Measurements from ENCODE around the gene FAM117B. TPM values are rescaled to one million over a fixed set of nuclear protein-coding genes. Genes with fewer than 3 reads are reported as not detected.
"Not testable (repeated sequence)": the region's sequence is repeated elsewhere in the genome, so short reads cannot be mapped to it uniquely, and the experiment has no call there.

FAM117B gene
- polyA plus RNA-seq, 1 experiment: 2.2 TPM

DNA sequence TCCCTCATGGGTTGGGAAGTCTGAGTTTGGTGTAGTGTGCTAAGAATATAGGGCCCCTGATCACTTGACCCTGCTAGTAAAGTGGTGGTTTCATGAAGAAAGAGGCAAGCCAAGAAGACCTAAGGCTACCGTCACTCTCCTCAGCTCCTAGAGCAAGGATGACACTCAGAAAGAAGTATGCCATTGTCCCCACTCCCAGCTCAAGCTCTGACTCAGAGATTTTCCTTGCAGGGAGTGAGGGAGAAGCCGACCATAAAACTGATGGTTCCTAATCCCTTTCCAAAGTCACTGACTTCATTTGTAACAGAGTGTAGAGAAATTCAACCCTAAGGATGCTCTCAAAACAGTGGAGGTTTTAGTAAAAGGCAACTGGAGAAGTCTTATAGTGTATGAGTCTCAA, 155.9 kb downstream of the FAM117B start:
- no peak for DNase-seq (ENCODE audit: low read depth, low spot score)
- Histone ChIP-seq H3K27ac (ENCODE audit: low read depth, low read length) (no peak overlapping the region), H3K27me3 (ENCODE audit: control insufficient read depth, insufficient read depth, low read length) (no peaks in the 10 kb centered on the region), H3K9me3 (ENCODE audit: control insufficient read depth, insufficient read depth, low read length) (no peaks in the 10 kb centered on the region), H3K4me3 (ENCODE audit: low read depth, low read length) (no peak overlapping the region)
- TF ChIP-seq, protein P1, sequence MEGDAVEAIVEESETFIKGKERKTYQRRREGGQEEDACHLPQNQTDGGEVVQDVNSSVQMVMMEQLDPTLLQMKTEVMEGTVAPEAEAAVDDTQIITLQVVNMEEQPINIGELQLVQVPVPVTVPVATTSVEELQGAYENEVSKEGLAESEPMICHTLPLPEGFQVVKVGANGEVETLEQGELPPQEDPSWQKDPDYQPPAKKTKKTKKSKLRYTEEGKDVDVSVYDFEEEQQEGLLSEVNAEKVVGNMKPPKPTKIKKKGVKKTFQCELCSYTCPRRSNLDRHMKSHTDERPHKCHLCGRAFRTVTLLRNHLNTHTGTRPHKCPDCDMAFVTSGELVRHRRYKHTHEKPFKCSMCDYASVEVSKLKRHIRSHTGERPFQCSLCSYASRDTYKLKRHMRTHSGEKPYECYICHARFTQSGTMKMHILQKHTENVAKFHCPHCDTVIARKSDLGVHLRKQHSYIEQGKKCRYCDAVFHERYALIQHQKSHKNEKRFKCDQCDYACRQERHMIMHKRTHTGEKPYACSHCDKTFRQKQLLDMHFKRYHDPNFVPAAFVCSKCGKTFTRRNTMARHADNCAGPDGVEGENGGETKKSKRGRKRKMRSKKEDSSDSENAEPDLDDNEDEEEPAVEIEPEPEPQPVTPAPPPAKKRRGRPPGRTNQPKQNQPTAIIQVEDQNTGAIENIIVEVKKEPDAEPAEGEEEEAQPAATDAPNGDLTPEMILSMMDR (IDR thresholded peaks at IDR 0.05; ENCODE audit: low read depth, low read length): no peak
- ChIA-PET POLR2A (no interaction called here), CTCF (no interaction called here)

DNA sequence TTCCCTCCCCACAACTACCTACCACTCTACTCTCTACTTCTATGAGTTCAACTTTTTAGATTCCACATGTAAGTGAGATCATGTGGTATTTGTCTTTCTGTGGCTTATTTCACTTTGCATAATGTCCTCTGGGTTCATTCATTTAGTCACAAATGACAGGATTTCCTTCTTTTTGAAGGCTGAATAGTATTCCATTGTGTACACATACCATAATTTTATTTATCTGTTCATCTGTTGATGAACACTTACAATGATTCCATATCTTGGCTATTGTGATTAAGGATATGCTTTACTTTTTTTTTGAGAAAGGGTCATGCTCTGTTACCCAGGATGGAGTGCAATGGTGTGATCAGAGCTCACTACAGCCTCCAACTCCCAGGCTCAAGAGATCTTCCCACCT, 163.2 kb downstream of the FAM117B start:
- ChIA-PET POLR2A (no interaction called here), CTCF (no interaction called here)
- no peak for DNase-seq (ENCODE audit: low read depth, low spot score)
- TF ChIP-seq, protein P1 (IDR thresholded peaks at IDR 0.05; ENCODE audit: low read depth, low read length): no peak
- Histone ChIP-seq H3K27ac (ENCODE audit: low read depth, low read length) (no peak overlapping the region), H3K9me3 (ENCODE audit: control insufficient read depth, insufficient read depth, low read length) (no peaks in the 10 kb centered on the region), H3K4me3 (ENCODE audit: low read depth, low read length) (no peak overlapping the region), H3K27me3 (ENCODE audit: control insufficient read depth, insufficient read depth, low read length) (no peaks in the 10 kb centered on the region)

GRCh38 chr2:202805911-202806310, 171.1 kb downstream of the FAM117B start:
- CTCF ChIA-PET; POLR2A ChIA-PET; DNase-seq (ENCODE audit: low read depth, low spot score); H3K4me3 ChIP-seq (ENCODE audit: low read depth, low read length); H3K27me3 ChIP-seq (ENCODE audit: control insufficient read depth, insufficient read depth, low read length); H3K27ac ChIP-seq (ENCODE audit: low read depth, low read length); H3K9me3 ChIP-seq (ENCODE audit: control insufficient read depth, insufficient read depth, low read length): not testable (repeated sequence)

DNA sequence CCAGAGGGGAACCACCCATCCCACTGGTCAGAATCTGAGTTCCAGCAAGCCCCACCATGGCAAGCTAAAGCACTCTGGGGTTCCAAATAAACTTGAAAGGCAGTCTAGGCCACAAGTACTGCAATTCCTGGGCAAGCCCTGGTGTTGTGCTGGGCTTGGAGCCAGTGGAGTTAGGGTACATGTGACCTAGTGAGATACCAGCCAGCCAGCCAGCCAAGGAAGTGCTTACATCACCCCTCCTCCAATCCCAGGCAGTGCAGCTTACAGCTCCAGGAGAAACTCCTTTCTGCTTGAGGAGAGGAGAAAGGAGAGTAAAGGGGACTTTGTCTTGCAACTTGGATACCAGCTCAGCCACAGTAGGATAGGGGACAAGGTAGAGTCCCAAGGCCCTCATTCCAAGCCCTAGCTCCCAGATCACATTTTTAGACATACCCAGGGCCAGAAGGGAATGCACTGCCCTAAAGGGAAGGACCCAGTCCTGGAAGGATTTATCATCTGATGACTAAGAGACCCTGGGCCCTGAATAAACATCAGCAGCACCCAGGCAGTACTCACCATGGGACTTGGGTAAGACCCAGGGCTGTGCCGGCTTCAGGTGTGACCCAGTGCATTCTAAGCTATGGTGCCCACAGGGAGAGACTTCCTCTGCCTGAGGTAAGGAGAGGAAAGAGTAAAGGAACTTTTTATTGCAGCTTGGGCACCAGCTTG, 172.8 kb downstream of the FAM117B start:
- CTCF ChIA-PET: not testable (repeated sequence)

DNA sequence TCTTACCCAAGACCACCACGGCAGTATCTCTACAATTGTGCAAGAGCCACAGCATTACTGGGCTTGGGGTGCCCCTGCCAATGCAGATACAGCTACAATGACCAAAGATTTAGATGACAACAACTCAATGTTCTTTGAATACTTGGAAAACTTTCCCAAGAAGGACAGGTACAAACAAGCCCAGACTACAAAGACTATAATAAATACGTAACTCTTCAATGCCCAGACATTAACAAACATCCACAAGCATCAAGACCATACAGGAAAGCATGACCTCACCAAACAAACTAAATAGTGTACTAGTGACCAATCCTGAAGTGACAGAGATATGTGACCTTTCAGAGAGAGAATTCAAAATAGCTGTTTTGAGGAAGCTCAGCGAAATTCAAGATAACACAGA, 174.0 kb downstream of the FAM117B start:
- POLR2A ChIA-PET: no interaction called here
- no peaks in the 10 kb centered on the region for H3K9me3 ChIP-seq (ENCODE audit: control insufficient read depth, insufficient read depth, low read length)
- CTCF ChIA-PET: no interaction called here

More for the DNA sequence above, 172.8 kb downstream of the FAM117B start:
- H3K4me3 ChIP-seq (ENCODE audit: low read depth, low read length); H3K27ac ChIP-seq (ENCODE audit: low read depth, low read length); H3K9me3 ChIP-seq (ENCODE audit: control insufficient read depth, insufficient read depth, low read length); POLR2A ChIA-PET; DNase-seq (ENCODE audit: low read depth, low spot score); H3K27me3 ChIP-seq (ENCODE audit: control insufficient read depth, insufficient read depth, low read length): not testable (repeated sequence)

DNA sequence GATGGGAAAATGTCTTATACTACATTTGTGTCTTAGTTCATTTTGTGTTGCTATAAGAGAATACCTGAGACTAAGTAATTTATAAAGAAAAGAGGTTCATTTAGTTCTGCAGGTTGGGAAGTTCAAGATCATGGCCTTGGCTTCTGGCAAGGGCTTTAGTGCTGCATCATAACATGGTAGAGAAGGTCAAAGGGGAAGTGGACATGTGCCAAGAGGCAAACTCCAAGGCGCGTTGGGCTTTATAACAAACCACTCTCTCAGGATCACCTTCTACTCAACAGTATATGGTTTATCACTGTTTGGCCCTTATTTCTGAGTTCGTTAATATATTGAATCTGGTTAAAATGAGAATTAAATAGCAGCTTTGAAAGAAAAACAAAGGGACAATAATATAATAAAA, 178.6 kb downstream of the FAM117B start:
- TF ChIP-seq, protein P1 (IDR thresholded peaks at IDR 0.05; ENCODE audit: low read depth, low read length): no peak
- CTCF ChIA-PET: no interaction called here

More for the DNA sequence above, 174.0 kb downstream of the FAM117B start:
- H3K4me3 ChIP-seq (ENCODE audit: low read depth, low read length): no peak overlapping the region
- TF ChIP-seq, protein P1 (IDR thresholded peaks at IDR 0.05; ENCODE audit: low read depth, low read length): no peak
- no peaks in the 10 kb centered on the region for H3K27me3 ChIP-seq (ENCODE audit: control insufficient read depth, insufficient read depth, low read length)
- no peak for DNase-seq (ENCODE audit: low read depth, low spot score)
- H3K27ac ChIP-seq (ENCODE audit: low read depth, low read length): no peak overlapping the region

More for the DNA sequence above, 178.6 kb downstream of the FAM117B start:
- Histone ChIP-seq H3K4me3 (ENCODE audit: low read depth, low read length) (no peak overlapping the region), H3K27me3 (ENCODE audit: control insufficient read depth, insufficient read depth, low read length) (no peaks in the 10 kb centered on the region), H3K9me3 (ENCODE audit: control insufficient read depth, insufficient read depth, low read length) (no peaks in the 10 kb centered on the region; the same call in 1 of the 2 replicates), H3K27ac (ENCODE audit: low read depth, low read length) (no peak overlapping the region)
- POLR2A ChIA-PET: no interaction called here
- no peak for DNase-seq (ENCODE audit: low read depth, low spot score)
